GM19193 (cell line): ENCODE results near the gene BRAT1.

Experiments used
- POLR2A ChIP-seq: IDR thresholded peaks from 4 replicates; pipeline ENCODE4 v1.6.1; 2011; ENCODE audit not compliant: insufficient read depth, insufficient read length; ENCODE audit errors: extremely low read depth

BRAT1 gene

DNA sequence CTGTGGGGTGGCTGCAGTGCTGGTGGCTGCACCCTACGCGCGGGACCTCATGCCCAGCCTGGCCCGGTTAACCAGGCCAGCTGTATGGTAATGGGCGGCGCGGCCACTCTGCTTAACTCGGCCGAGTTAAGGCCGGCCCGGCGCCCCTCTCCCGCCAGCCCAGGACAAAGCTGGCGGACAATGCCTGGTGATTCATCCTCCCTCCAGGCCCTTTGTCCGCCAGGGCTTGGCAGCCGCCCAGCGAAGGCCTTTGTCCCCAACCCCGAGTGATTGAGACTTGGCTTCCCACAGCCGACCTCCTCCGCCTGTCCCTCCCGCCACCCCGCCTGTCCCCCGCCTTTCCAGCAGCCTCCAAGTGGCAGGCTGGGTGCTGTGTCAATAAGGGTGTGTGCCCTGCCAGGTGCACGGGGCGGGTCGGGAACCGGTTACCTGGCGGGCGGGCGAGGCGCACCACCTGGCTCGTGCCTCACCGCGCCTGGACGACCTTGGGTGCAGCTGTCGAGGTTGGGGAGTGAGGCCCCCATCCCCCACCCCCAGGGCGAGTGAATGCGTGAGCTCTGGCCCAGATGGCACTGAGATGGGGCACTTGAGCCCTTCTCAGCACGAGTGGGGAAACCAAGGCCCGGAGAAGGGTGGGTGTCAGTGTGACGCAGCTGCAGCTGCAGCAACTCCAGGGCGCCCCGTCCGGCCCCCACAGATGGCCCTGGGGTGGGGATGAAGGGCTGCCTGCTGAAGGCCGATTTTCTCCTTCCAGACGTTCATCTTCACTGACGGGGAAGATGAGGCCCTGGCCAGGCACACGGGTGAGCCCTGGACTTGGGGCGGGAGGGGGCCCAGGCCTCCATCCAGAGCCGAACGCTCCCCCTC is 31.1 kb downstream of the BRAT1 start:
- no peak for TF ChIP-seq POLR2A

DNA sequence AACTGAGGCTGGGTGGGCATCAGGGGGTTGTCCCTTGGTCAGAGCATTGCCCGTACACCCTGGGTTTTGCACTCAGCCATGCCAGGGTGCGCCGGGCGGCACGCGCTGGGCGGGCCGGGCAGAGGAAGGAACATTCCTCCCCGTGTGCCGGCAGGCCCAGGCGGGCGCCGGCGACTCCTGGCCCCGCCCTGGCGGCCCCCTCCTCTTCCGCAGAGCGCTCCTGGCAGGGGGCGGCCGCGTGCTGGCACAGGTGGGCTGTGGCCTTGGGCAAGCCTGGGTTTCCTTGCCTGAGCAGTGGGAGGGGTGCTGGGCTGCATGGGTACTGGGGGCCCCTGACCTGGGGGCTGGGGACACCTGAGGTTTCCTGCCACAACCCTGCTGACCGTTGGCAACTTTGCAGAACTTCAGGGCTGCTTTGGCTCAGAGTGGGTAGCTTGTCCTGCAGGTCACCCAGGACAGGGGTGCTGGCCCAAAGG is 31.8 kb downstream of the BRAT1 start:
- no peak for TF ChIP-seq POLR2A

DNA sequence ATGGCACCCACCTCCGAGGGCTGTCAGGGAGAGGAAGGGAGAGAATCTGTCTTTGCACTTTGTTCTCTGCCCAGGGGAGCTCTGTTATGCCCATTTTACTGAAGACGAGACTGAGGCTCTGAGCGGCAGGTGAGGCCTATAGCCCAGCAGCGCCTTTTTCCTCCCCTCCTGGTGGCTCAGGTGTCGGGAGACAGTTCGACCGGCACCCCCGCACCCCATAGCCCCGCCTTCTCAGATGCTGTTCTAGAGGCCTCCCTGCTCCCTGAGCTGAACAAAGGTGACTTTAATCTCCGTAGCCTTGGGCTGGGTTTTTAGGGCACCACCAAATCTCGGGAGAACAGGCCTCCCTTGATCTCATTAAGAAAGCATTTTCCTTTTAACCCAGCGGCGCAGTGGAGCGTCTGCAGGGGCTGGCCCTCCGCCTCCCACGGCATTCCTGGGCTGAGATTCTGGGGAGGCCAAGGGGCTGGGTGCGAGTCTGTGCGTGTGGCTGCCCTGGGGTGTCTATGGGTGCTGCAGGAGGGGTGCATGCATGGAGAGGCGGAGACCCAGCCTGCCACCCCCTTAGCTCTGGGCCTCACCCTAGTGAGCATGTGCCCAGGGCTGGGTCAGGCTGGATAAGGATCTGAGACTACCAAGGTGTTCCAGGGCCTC is 32.4 kb downstream of the BRAT1 start:
- no peak for TF ChIP-seq POLR2A

DNA sequence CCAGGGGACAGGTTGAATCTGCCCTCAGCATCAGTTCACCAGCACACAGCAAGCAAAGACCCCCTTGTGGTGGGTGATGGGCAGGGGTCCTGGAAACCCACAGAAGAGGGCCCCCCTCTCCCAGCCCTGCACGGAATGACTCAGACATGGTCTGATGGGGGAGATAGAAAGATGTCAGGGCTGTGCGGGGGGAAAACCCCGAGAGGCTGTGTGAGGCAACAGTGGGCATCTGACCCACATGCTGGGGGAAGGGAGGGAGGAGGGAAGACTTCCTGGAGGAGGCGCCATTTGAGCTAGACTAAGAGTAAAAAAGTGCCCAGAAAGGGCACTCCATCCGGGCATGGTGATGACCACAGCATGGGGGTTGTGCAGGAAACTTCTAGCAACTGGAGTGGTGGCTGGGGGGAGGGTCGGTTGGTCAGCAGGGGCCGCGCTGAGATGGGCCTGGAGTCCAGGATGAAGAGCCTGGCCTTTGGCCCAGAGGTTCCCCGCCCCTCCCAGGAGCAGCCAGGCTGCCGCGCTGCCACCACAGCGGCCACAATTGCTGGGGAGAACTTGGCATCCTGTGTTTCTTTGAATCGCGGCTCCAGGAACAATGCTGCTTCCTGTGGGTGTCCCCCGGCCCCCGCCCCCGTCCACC is 33.3 kb downstream of the BRAT1 start:
- no peak for TF ChIP-seq POLR2A

DNA sequence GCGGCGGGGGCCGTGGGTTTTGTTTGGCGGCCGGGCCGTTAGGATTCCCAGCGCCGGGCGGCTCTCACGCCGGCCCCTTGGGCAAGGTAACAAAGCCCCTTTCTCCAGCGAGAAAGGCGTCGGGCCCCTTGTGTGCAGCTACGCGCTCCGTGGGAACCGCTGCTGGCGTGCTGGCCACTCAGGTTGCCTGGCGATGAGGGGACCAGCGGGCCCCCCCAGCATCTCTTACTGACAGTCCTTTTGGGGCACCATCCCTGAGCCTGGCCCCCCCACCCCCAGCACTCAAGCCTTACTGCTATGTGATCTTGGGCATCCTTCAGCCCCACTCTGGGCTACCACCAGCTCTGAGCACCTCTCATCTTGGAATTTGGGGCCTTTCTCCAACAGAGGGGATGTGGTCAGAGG is 34.0 kb downstream of the BRAT1 start:
- TF ChIP-seq POLR2A: no peak

- no peak for TF ChIP-seq POLR2A
Measured at GRCh38 chr7:2520761-2521290, 34.5 kb downstream of the BRAT1 start.

DNA sequence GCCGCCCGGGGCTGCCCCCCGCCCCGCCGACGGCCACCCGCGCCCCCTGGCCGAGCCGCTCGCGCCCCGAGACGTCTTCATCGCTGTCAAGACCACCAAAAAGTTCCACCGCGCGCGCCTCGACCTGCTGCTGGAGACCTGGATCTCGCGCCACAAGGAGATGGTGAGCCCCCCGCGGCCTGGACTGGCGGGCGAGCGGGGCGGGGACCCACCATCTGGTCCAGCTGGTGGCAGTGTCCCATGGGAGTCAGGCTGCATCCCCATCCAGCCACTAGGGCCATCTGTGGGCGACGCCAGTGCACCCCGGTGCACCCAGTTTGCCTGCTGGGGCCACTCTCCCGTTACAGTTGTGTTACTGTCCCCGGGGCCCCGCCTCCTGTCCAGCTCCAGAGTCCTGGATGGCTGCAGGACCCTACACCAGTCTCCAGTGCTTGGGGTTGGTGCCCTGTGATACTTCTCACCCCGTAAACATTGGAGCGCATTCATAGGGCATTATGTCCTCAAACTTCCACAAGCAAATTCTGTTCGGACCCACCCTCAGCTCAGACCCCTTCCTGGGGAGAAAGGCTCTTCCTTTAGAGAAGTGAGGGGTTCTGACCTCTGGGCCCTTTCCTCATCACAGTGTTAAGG is 35.1 kb downstream of the BRAT1 start:
- no peak for TF ChIP-seq POLR2A

DNA sequence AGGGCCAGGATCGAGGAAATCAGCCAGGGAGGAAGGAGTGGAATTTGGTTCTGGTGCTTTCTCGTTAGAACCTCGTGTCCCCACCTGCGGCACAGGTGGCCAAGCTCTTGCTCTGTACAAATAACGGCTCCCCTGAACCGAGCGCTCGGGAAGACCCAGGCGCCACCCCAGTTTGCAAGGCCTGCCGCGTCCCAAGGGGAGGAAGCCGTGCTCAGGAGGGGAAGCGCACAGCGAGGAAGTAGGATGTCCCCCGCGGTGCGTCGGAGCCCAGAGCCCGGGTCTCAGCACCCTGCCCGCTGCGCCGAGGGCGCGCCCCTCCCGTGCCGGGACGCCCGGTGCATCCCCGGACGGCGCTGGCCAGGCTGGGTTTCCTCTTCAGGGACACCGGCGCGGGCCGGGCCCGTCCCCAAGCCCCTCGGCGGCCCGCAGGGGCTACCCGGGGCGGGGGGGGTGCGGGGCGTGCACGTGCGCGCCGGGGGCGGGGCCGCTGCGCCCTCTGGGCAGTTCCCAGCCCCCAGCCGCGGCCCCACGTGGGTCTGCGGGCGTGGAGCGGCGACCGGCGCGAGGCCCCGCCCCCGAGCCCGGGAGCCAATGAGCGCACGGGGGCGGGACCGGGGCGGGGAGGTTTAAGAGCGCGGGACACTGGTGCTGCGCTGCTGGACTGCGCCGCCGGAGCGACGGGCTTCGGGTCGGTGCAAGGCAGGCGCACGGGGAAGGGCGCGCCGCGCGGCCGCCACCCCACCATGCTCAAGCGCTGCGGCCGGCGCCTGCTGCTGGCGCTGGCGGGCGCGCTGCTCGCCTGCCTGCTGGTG is 36.0 kb downstream of the BRAT1 start, which contains the start of gene LFNG:
Gene LFNG, plus strand, starts transcription at position 656 of the 812 bp plus-strand sequence. Its CDS starts 88 bp downstream, at position 744.
- TF ChIP-seq POLR2A: peak; percentile 72

GRCh38 chr7:2518737-2519118 is 36.6 kb downstream of the BRAT1 start:
- TF ChIP-seq POLR2A: no peak

- no peak for TF ChIP-seq POLR2A
Measured at GRCh38 chr7:2517678-2518507, 37.4 kb downstream of the BRAT1 start.

- TF ChIP-seq POLR2A: no peak
Measured at GRCh38 chr7:2517026-2517425, 38.3 kb downstream of the BRAT1 start.

GRCh38 chr7:2516194-2516555 is 39.1 kb downstream of the BRAT1 start:
- no peak for TF ChIP-seq POLR2A
